HepG2 (cell line): ENCODE results near the gene LMBRD2. TPM values are rescaled to one million over a fixed set of nuclear protein-coding genes. Genes with fewer than 3 reads are reported as not detected.

Experiments
- ATAC-seq: fragments of 200-7000 bp; cut with Tn5 transposase; 3 replicates; pipeline ENCODE4 v1.9.1; 2020; ENCODE audit warnings: mild to moderate bottlenecking, moderate library complexity
- BruUV-seq: library from RNA; stranded (reverse); fragments of 400-500 nt; replicated peaks from 2 replicates; lab custom pipeline; 2021; lab: Mats Ljungman, UMichigan
- CTCF ChIA-PET: fragments of 300-600 bp; formaldehyde crosslinking; extraction: SDS; loops from one replicate; lab custom pipeline; 2021; ENCODE audit warnings: low total read pairs, inconsistent platforms, low intra/inter-chr PET ratio; lab: Yijun Ruan, JAX
- POLR2A ChIA-PET: fragments of 350-600 bp; sonication (Branson Sonifier 250); formaldehyde crosslinking; loops from one replicate; lab custom pipeline; 2020; ENCODE audit warnings: antibody characterized with exemption, inconsistent platforms; lab: Yijun Ruan, JAX
- DNase-seq: peaks from one replicate; pipeline ENCODE4 v3.0.0-alpha.2; 2015; ENCODE audit warnings: low spot score
- FAIRE-seq: peaks from 3 replicates; lab custom pipeline; 2011; peaks lifted over from hg19 to GRCh38; lab: Jason Lieb, UNC
- H2AFZ ChIP-seq: one replicate; pipeline ENCODE4 v1.6.1; 2011; ENCODE audit warnings: low read length, inconsistent platforms
- H3K27ac ChIP-seq: fragments of 300-600 bp; 3 replicates; pipeline ENCODE4 v1.8.0; 2011; ENCODE audit warnings: mixed run types, mild to moderate bottlenecking, mixed read lengths, low read length, inconsistent platforms; ENCODE audit not compliant: insufficient read depth; ENCODE audit errors: extremely low read length
- H3K27me3 ChIP-seq, 2 experiments: fragments of 200-600 bp in 1 of 2; 2 replicates in 1 of 2; 3 replicates in 1 of 2; pipeline versions ENCODE4 v1.6.0 to v1.8.0; 2011; ENCODE audit warnings: low read length in 2 of 2, mild to moderate bottlenecking in 2 of 2, moderate library complexity in 2 of 2, inconsistent platforms in 1 of 2; ENCODE audit not compliant: insufficient read depth in 2 of 2, control insufficient read depth in 1 of 2
- H3K36me3 ChIP-seq, 2 experiments: fragments of 200-600 bp in 1 of 2; replicated peaks in 1 of 2; 2 replicates in 1 of 2; 3 replicates in 1 of 2; pipeline versions ENCODE4 v1.5.1 to v1.8.0; 2011; ENCODE audit warnings: low read length in 2 of 2, inconsistent platforms in 1 of 2; ENCODE audit not compliant: insufficient read depth in 2 of 2, control insufficient read depth in 1 of 2
- H3K4me1 ChIP-seq: 2 replicates; pipeline ENCODE4 v1.5.1; 2012; ENCODE audit warnings: low read length, inconsistent platforms; ENCODE audit not compliant: insufficient read depth
- H3K4me2 ChIP-seq: 2 replicates; pipeline ENCODE4 v1.6.0; 2011; ENCODE audit warnings: low read depth, low read length, inconsistent platforms
- H3K4me3 ChIP-seq, 3 experiments: fragments of 200-600 bp in 1 of 3; sonication (generic), shearing (Covaris generic) in 1 of 3; replicated peaks in 1 of 3; 2 replicates each; pipeline ENCODE4 v1.5.1; 2011 to 2016; ENCODE audit warnings: low read length in 3 of 3, inconsistent platforms in 2 of 3, low read depth in 2 of 3, mild to moderate bottlenecking in 2 of 3, control low read depth in 1 of 3, mixed read lengths in 1 of 3; ENCODE audit not compliant: insufficient read depth in 1 of 3
- H3K79me2 ChIP-seq: one replicate; pipeline ENCODE4 v1.6.1; 2011; ENCODE audit warnings: low read length, inconsistent platforms; ENCODE audit not compliant: insufficient read depth
- H3K9ac ChIP-seq: 2 replicates; pipeline ENCODE4 v1.6.0; 2011; ENCODE audit warnings: mild to moderate bottlenecking, low read depth, low read length, inconsistent platforms; ENCODE audit not compliant: insufficient read depth
- H3K9me3 ChIP-seq: 2 replicates; pipeline ENCODE4 v1.5.1; 2012; ENCODE audit warnings: mild to moderate bottlenecking, low read length
- H4K20me1 ChIP-seq: 2 replicates; pipeline ENCODE4 v1.6.0; 2011; ENCODE audit warnings: inconsistent platforms, mild to moderate bottlenecking, low read length, moderate library complexity; ENCODE audit not compliant: insufficient read depth
- PCBP1 ChIP-seq: fragments of 200-400 bp; formaldehyde crosslinking; IDR thresholded peaks from 2 replicates; pipeline ENCODE4 v1.6.1; 2017; ENCODE audit warnings: mild to moderate bottlenecking, low read depth, low read length, borderline replicate concordance
- PITX1 ChIP-seq: sonication (generic); formaldehyde crosslinking; IDR thresholded peaks from 2 replicates; pipeline ENCODE4 v1.5.1; 2020; ENCODE audit warnings: mild to moderate bottlenecking, missing genetic modification reagents
- ZNF589 ChIP-seq: sonication (generic); formaldehyde crosslinking; conservative IDR thresholded peaks from 2 replicates; pipeline ENCODE4 v1.8.0; 2022; ENCODE audit warnings: mild to moderate bottlenecking, moderate library complexity, missing genetic modification reagents
- WGBS: methylation state at CpG from one replicate; pipeline ENCODE4 v1.1.6; 2017; ENCODE audit warnings: low lambda C conversion rate; 5-methylcytosine and 5-hydroxymethylcytosine counted together
- in situ Hi-C: cut with HindIII; loops from 2 replicates; pipeline ENCODE4 v1.10.0; 2017; ENCODE audit warnings: low pct_unique_long_range_greater_than_20kb; ENCODE audit not compliant: extremely low pct_ligation_motif_present
- intact Hi-C: fragments of 100-400 bp; cut with micrococcal nuclease; formaldehyde crosslinking; loops from one replicate; pipeline ENCODE4 v1.10.0; 2022; ENCODE audit not compliant: unreplicated experiment
- polyA plus RNA-seq, 8 experiments: library from polyadenylated mRNA; depleted of rRNA in 3 of 8; stranded (reverse) in 7 of 8; unstranded in 1 of 8; fragments of >200 nt; fragmentation: Illumina TruSeq in 4 of 8; extraction: Trizol in 4 of 8; gene quantifications; 2 replicates each; pipeline versions ENCODE4 v1.2.1 to v1.2.3, GENCODE V29; 2011 to 2016; ENCODE audit warnings: low read depth in 4 of 8, missing spikeins in 1 of 8, mixed read lengths in 1 of 8; ENCODE audit not compliant: insufficient read depth in 1 of 8
- total RNA-seq, 5 experiments: library from RNA; depleted of rRNA; stranded (reverse); fragments of >200 nt; fragmentation: Illumina TruSeq; extraction: Trizol; gene quantifications; 2 replicates each; pipeline ENCODE4 v1.2.3, GENCODE V29; 2016; ENCODE audit warnings: low read depth in 1 of 5
- TF ChIP-seq, protein P1 (sequence below): sonication (generic); formaldehyde crosslinking; IDR thresholded peaks from 2 replicates; pipeline ENCODE4 v1.5.1; 2020; ENCODE audit warnings: mild to moderate bottlenecking, missing genetic modification reagents, moderate library complexity
- TF ChIP-seq, protein P2 (sequence below): sonication (generic); formaldehyde crosslinking; IDR thresholded peaks from 2 replicates; pipeline ENCODE4 v1.8.0; 2022; ENCODE audit warnings: low read depth, missing genetic modification reagents
- TF ChIP-seq, protein P3 (sequence below): sonication (generic); formaldehyde crosslinking; IDR thresholded peaks from 2 replicates; pipeline ENCODE4 v1.5.1; 2020; ENCODE audit warnings: mild to moderate bottlenecking, missing genetic modification reagents, borderline replicate concordance
- TF ChIP-seq, protein P4 (sequence below): IDR thresholded peaks from 2 replicates; pipeline ENCODE4 v1.4.0; 2020; ENCODE audit warnings: mild to moderate bottlenecking, missing genetic modification reagents
- TF ChIP-seq, protein P5 (sequence below): IDR thresholded peaks from 2 replicates; pipeline ENCODE4 v1.6.1; 2016

LMBRD2 gene
- total and polyA plus RNA-seq, 2 of the 13 experiments (the other 11 are each of a cell fraction or from before 2014, with no cell fraction given) = 2.0 to 4.7 TPM

DNA sequence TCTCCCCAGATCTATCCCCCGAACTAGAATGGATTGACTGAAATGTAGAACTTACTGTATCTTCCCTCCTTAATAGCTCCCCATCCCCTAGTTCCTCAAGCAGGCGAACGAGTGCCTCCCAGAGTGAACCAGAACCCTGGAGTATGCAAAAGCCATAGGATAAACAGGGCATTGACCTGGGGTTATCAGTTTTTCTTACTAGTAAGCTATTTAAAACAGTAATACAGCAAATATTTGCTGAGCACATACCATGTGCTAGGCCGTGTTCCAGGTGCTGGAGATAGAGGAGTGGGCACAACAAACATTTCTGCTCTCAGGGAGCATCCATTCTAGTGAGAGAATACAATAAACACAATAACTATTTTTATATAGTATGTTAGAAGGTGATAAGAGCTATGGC is 2.0 kb upstream of the LMBRD2 start:
- WGBS = 35% methylated on average over 4 of the region's 4 CpGs
- peaks cover 6 to 40% of the 10 kb centered on the region in 2 experiments for H3K36me3 ChIP-seq
- POLR2A ChIA-PET = interaction anchor here (0.9 to 4.5 kb wide), 7 partner anchors 15 to 723 kb away, joined by 3 to 57 read pairs (median 11); partner anchors contain the start of genes NADK2 and NIPBL
- DNase-seq (peak; percentile 73), FAIRE-seq (peak; percentile 39), ATAC-seq (peak; percentile 48)
- peak overlapping the region in 2 of 3 experiments; percentile 84 to 90; a peak in 2 of 6 replicates for H3K4me3 ChIP-seq
- peaks cover 52% of the 10 kb centered on the region for H3K79me2 ChIP-seq
- peak overlapping the region; percentile 99 for H3K4me2 ChIP-seq
- peak overlapping the region; percentile 73 for H3K27ac ChIP-seq
- in situ Hi-C loops = no loop called here
- CTCF ChIA-PET = no interaction called here
- no peak overlapping the region for H2AFZ ChIP-seq
- no peaks in the 10 kb centered on the region for H3K9me3 ChIP-seq
- no peak overlapping the region for H3K9ac ChIP-seq
- intact Hi-C loops = loop anchor here (1.0 to 10.0 kb wide), 5 partner anchors 27 to 1226 kb away; partner anchors contain the start of genes DNAJC21 and NIPBL
- H3K27me3 ChIP-seq = no peaks in the 10 kb centered on the region; a peak in 1 of 5 replicates
- H3K4me1 ChIP-seq = peaks cover 76% of the 10 kb centered on the region
- H4K20me1 ChIP-seq = no peaks in the 10 kb centered on the region
- BruUV-seq = no TSS peak
- TF ChIP-seq, protein P1, sequence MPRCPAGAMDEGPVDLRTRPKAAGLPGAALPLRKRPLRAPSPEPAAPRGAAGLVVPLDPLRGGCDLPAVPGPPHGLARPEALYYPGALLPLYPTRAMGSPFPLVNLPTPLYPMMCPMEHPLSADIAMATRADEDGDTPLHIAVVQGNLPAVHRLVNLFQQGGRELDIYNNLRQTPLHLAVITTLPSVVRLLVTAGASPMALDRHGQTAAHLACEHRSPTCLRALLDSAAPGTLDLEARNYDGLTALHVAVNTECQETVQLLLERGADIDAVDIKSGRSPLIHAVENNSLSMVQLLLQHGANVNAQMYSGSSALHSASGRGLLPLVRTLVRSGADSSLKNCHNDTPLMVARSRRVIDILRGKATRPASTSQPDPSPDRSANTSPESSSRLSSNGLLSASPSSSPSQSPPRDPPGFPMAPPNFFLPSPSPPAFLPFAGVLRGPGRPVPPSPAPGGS = no peak
- TF ChIP-seq PCBP1 (no peak), ZNF589 (CRISPR knock-in tag) (no peak), PITX1 (CRISPR knock-in tag) (0 out of 2 replicates have a peak, but pooled peaks have one; percentile 61)
- TF ChIP-seq, protein P2, sequence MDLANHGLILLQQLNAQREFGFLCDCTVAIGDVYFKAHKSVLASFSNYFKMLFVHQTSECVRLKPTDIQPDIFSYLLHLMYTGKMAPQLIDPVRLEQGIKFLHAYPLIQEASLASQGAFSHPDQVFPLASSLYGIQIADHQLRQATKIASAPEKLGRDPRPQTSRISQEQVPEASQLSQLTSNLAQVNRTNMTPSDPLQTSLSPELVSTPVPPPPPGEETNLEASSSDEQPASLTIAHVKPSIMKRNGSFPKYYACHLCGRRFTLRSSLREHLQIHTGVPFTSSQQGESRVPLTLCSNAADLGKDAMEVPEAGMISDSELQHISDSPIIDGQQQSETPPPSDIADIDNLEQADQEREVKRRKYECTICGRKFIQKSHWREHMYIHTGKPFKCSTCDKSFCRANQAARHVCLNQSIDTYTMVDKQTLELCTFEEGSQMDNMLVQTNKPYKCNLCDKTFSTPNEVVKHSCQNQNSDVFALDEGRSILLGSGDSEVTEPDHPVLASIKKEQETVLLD (CRISPR knock-in tag) = no peak
- TF ChIP-seq, protein P3, sequence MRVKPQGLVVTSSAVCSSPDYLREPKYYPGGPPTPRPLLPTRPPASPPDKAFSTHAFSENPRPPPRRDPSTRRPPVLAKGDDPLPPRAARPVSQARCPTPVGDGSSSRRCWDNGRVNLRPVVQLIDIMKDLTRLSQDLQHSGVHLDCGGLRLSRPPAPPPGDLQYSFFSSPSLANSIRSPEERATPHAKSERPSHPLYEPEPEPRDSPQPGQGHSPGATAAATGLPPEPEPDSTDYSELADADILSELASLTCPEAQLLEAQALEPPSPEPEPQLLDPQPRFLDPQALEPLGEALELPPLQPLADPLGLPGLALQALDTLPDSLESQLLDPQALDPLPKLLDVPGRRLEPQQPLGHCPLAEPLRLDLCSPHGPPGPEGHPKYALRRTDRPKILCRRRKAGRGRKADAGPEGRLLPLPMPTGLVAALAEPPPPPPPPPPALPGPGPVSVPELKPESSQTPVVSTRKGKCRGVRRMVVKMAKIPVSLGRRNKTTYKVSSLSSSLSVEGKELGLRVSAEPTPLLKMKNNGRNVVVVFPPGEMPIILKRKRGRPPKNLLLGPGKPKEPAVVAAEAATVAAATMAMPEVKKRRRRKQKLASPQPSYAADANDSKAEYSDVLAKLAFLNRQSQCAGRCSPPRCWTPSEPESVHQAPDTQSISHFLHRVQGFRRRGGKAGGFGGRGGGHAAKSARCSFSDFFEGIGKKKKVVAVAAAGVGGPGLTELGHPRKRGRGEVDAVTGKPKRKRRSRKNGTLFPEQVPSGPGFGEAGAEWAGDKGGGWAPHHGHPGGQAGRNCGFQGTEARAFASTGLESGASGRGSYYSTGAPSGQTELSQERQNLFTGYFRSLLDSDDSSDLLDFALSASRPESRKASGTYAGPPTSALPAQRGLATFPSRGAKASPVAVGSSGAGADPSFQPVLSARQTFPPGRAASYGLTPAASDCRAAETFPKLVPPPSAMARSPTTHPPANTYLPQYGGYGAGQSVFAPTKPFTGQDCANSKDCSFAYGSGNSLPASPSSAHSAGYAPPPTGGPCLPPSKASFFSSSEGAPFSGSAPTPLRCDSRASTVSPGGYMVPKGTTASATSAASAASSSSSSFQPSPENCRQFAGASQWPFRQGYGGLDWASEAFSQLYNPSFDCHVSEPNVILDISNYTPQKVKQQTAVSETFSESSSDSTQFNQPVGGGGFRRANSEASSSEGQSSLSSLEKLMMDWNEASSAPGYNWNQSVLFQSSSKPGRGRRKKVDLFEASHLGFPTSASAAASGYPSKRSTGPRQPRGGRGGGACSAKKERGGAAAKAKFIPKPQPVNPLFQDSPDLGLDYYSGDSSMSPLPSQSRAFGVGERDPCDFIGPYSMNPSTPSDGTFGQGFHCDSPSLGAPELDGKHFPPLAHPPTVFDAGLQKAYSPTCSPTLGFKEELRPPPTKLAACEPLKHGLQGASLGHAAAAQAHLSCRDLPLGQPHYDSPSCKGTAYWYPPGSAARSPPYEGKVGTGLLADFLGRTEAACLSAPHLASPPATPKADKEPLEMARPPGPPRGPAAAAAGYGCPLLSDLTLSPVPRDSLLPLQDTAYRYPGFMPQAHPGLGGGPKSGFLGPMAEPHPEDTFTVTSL (CRISPR knock-in tag) = peak; percentile 50; the same call in 1 of the 2 replicates
- TF ChIP-seq, protein P4, sequence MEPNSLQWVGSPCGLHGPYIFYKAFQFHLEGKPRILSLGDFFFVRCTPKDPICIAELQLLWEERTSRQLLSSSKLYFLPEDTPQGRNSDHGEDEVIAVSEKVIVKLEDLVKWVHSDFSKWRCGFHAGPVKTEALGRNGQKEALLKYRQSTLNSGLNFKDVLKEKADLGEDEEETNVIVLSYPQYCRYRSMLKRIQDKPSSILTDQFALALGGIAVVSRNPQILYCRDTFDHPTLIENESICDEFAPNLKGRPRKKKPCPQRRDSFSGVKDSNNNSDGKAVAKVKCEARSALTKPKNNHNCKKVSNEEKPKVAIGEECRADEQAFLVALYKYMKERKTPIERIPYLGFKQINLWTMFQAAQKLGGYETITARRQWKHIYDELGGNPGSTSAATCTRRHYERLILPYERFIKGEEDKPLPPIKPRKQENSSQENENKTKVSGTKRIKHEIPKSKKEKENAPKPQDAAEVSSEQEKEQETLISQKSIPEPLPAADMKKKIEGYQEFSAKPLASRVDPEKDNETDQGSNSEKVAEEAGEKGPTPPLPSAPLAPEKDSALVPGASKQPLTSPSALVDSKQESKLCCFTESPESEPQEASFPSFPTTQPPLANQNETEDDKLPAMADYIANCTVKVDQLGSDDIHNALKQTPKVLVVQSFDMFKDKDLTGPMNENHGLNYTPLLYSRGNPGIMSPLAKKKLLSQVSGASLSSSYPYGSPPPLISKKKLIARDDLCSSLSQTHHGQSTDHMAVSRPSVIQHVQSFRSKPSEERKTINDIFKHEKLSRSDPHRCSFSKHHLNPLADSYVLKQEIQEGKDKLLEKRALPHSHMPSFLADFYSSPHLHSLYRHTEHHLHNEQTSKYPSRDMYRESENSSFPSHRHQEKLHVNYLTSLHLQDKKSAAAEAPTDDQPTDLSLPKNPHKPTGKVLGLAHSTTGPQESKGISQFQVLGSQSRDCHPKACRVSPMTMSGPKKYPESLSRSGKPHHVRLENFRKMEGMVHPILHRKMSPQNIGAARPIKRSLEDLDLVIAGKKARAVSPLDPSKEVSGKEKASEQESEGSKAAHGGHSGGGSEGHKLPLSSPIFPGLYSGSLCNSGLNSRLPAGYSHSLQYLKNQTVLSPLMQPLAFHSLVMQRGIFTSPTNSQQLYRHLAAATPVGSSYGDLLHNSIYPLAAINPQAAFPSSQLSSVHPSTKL (CRISPR knock-in tag) = peak; percentile 96
- TF ChIP-seq, protein P5, sequence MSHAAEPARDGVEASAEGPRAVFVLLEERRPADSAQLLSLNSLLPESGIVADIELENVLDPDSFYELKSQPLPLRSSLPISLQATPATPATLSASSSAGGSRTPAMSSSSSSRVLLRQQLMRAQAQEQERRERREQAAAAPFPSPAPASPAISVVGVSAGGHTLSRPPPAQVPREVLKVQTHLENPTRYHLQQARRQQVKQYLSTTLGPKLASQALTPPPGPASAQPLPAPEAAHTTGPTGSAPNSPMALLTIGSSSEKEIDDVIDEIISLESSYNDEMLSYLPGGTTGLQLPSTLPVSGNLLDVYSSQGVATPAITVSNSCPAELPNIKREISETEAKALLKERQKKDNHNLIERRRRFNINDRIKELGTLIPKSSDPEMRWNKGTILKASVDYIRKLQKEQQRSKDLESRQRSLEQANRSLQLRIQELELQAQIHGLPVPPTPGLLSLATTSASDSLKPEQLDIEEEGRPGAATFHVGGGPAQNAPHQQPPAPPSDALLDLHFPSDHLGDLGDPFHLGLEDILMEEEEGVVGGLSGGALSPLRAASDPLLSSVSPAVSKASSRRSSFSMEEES = peak; percentile 70; the same call in 1 of the 2 replicates
